ENCODE measurements around the gene OXA1L.

GRCh38 chr14:22753586-22753985 lies 12.9 kb upstream of the OXA1L start:
- TF ChIP-seq CTCF (optimal IDR thresholded peaks at IDR 0.05 in 1 of 3, IDR thresholded peaks at IDR 0.05 in 1 of 3, conservative IDR thresholded peaks at IDR 0.05 in 1 of 3; ENCODE audit: extremely low read depth in 1 of 3, insufficient read depth in 2 of 3, low read length in 3 of 3) (no peak), EZH2 (IDR thresholded peaks at IDR 0.05; ENCODE audit: low read length) (no peak)

All from keratinocyte (primary cell).